ENCODE data around the gene GSAP. TPM values are rescaled to one million over a fixed set of nuclear protein-coding genes. Genes with fewer than 3 reads are reported as not detected.

Gene GSAP
- total and polyA plus RNA-seq, 2 donors (not counting 1 experiment from before 2014, with no cell fraction given) = 140 to 207 TPM

DNA sequence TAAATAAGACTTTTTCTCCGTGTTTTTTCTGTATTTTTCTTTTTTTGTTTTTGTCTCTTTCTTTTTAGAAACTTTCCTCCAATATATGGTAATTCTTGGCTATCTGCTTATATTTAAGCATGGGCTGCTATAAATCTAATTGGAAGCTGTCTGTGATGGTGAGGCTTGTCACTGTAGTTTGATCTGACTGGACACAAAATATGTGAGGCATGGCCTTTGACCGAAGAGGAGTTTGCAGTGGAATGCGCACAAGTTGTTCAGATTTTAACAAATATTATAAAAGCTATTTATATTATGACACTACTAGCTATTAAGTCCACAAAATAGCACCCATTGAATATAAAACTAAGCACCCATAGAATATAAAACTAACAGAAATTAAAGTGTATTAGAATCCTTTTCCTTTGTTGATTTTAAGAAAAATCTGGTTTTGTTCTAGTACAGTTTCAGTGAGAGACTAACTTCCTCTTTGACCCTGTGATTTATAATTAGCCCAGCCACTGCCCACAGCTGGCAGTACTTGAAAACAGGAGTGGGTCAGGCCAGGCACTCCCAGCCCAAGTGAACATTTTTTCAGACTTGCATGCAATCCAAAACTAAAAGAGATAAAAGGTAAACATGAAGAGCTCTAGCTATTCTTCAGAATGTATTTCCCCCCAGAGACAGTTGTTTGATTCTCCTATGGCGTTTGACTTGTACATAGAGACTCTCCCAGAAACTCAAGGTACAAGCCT is 146.6 kb downstream of the GSAP start:
- no peaks in the 10 kb centered on the region for H3K79me2 ChIP-seq (ENCODE audit: control insufficient read depth, insufficient read depth, low read length)
- ATAC-seq (ENCODE audit: low read depth) (peak; percentile 66), DNase-seq (peak; percentile 43)
- peak overlapping the region; percentile 25 to 67 for H3K27ac ChIP-seq (ENCODE audit: low read length in 2 of 2)
- WGBS (ENCODE audit: insufficient coverage) = no CpG with 5 or more reads among the region's 4 CpGs
- CTCF ChIA-PET = interaction anchor here (0.8 to 3.0 kb wide), 4 partner anchors 22 to 66 kb away, joined by 3 to 28 read pairs (median 4); no protein-coding TSS in a partner anchor
- peak overlapping the region; percentile 60 for H3K4me2 ChIP-seq (replicated peaks; ENCODE audit: low read depth, low read length, poor library complexity, severe bottlenecking)
- peaks cover 20 to 24% of the 10 kb centered on the region in 2 donors for H3K4me1 ChIP-seq (ENCODE audit: control insufficient read depth in 2 of 2, insufficient read depth in 2 of 2, low read length in 2 of 2)
- POLR2A ChIA-PET = interaction anchor here (0.6 kb wide), 1 partner anchor 62 kb away, joined by 5 read pairs; no protein-coding TSS in a partner anchor
- H3K27me3 Mint-ChIP-seq = no peaks in the 10 kb centered on the region
- H2AFZ ChIP-seq (ENCODE audit: insufficient read depth, low read depth, low read length, poor library complexity, severe bottlenecking) = no peak overlapping the region
- H4K20me1 ChIP-seq (ENCODE audit: control insufficient read depth, insufficient read depth, low read length, poor library complexity, severe bottlenecking) = no peaks in the 10 kb centered on the region
- peak overlapping the region in 1 of 5 experiments; percentile 32 for H3K4me3 ChIP-seq (ENCODE audit: control extremely low read depth in 1 of 5, extremely low read depth in 1 of 5, insufficient read depth in 1 of 5, low read depth in 2 of 5, low read length in 4 of 5)
- H3K9ac ChIP-seq (ENCODE audit: low read length) = peak overlapping the region; percentile 33
- intact Hi-C loops (cut with micrococcal nuclease) = loop anchor here (2.0 kb wide), 1 partner anchor 23 kb away; no protein-coding TSS in a partner anchor
- peaks cover 42% of the 10 kb centered on the region for H3K4me1 Mint-ChIP-seq
- no peaks in the 10 kb centered on the region for H3K9me3 ChIP-seq (ENCODE audit: control extremely low read depth in 1 of 3, control insufficient read depth in 2 of 3, insufficient read depth in 1 of 3, low read length in 2 of 3)
- peak overlapping the region; percentile 85 for H3K27ac Mint-ChIP-seq
- H3K27me3 ChIP-seq (replicated peaks in 1 of 4; ENCODE audit: control extremely low read depth in 1 of 4, control insufficient read depth in 3 of 4, insufficient read depth in 4 of 4, low read length in 3 of 4) = no peaks in the 10 kb centered on the region
- TF ChIP-seq EZH2 (IDR thresholded peaks at IDR 0.05; ENCODE audit: borderline replicate concordance, insufficient read depth, low read depth, low read length, poor library complexity, severe bottlenecking) = no peak
- TF ChIP-seq, protein P1, sequence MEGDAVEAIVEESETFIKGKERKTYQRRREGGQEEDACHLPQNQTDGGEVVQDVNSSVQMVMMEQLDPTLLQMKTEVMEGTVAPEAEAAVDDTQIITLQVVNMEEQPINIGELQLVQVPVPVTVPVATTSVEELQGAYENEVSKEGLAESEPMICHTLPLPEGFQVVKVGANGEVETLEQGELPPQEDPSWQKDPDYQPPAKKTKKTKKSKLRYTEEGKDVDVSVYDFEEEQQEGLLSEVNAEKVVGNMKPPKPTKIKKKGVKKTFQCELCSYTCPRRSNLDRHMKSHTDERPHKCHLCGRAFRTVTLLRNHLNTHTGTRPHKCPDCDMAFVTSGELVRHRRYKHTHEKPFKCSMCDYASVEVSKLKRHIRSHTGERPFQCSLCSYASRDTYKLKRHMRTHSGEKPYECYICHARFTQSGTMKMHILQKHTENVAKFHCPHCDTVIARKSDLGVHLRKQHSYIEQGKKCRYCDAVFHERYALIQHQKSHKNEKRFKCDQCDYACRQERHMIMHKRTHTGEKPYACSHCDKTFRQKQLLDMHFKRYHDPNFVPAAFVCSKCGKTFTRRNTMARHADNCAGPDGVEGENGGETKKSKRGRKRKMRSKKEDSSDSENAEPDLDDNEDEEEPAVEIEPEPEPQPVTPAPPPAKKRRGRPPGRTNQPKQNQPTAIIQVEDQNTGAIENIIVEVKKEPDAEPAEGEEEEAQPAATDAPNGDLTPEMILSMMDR (IDR thresholded peaks at IDR 0.05) = no peak
- H3K9me3 Mint-ChIP-seq (ENCODE audit: insufficient read depth) = no peaks in the 10 kb centered on the region
- H3K36me3 ChIP-seq (replicated peaks in 1 of 2; ENCODE audit: control extremely low read depth in 1 of 2, control insufficient read depth in 1 of 2, extremely low read depth in 1 of 2, insufficient read depth in 2 of 2, low read length in 1 of 2) = no peaks in the 10 kb centered on the region
- peak overlapping the region; percentile 72 for H3K4me3 Mint-ChIP-seq

DNA sequence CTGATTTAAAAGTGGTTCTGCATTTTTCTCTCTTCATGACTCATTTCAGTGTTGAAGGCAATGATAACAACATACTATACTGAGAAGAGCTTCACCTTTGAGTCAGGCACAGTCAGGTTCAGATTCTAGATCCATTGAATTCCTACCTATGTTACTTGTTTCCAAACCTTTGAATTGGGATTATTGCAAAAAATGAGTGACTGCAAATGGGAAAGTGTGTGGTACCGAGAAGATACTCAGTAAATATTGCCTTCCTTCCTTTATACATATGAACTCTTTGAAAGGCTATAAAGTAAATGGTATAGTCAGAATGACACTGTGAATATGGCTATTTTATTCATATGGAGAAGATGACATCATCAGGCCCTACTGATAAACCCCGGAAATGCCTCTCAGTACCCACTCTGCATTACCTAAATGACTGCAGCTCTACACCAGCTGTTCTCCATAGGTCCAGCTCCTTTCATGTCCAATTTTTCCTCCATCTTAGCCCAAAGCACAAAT is 149.8 kb downstream of the GSAP start:
- Histone ChIP-seq H3K36me3 (replicated peaks in 1 of 2; ENCODE audit: control extremely low read depth in 1 of 2, control insufficient read depth in 1 of 2, extremely low read depth in 1 of 2, insufficient read depth in 2 of 2, low read length in 1 of 2) (no peaks in the 10 kb centered on the region), H3K79me2 (ENCODE audit: control insufficient read depth, insufficient read depth, low read length) (no peaks in the 10 kb centered on the region), H2AFZ (ENCODE audit: insufficient read depth, low read depth, low read length, poor library complexity, severe bottlenecking) (no peak overlapping the region), H3K4me3 (ENCODE audit: control extremely low read depth in 1 of 5, extremely low read depth in 1 of 5, insufficient read depth in 1 of 5, low read depth in 2 of 5, low read length in 4 of 5) (no peak overlapping the region), H3K9me3 (ENCODE audit: control extremely low read depth in 1 of 3, control insufficient read depth in 2 of 3, insufficient read depth in 1 of 3, low read length in 2 of 3) (no peaks in the 10 kb centered on the region), H4K20me1 (ENCODE audit: control insufficient read depth, insufficient read depth, low read length, poor library complexity, severe bottlenecking) (no peaks in the 10 kb centered on the region), H3K27ac (ENCODE audit: low read length in 2 of 2) (no peak overlapping the region), H3K4me2 (replicated peaks; ENCODE audit: low read depth, low read length, poor library complexity, severe bottlenecking) (no peak overlapping the region), H3K9ac (ENCODE audit: low read length) (no peak overlapping the region), H3K4me1 (ENCODE audit: control insufficient read depth in 2 of 2, insufficient read depth in 2 of 2, low read length in 2 of 2) (peaks cover 20 to 24% of the 10 kb centered on the region in 2 donors), H3K27me3 (replicated peaks in 1 of 4; ENCODE audit: control extremely low read depth in 1 of 4, control insufficient read depth in 3 of 4, insufficient read depth in 4 of 4, low read length in 3 of 4) (no peaks in the 10 kb centered on the region)
- CTCF ChIA-PET = interaction anchor here (1.4 kb wide), 1 partner anchor 20 kb away, joined by 12 read pairs; no protein-coding TSS in a partner anchor
- TF ChIP-seq EZH2 (IDR thresholded peaks at IDR 0.05; ENCODE audit: borderline replicate concordance, insufficient read depth, low read depth, low read length, poor library complexity, severe bottlenecking) = no peak
- TF ChIP-seq, protein P1 (IDR thresholded peaks at IDR 0.05) = no peak
- no peak for DNase-seq
- no CpG with 5 or more reads among the region's 2 CpGs for WGBS (ENCODE audit: insufficient coverage)
- Mint-ChIP-seq H3K27ac (no peak overlapping the region), H3K4me1 (peaks cover 42% of the 10 kb centered on the region), H3K27me3 (no peaks in the 10 kb centered on the region), H3K4me3 (no peak overlapping the region), H3K9me3 (ENCODE audit: insufficient read depth) (no peaks in the 10 kb centered on the region)
- no peak for ATAC-seq (ENCODE audit: low read depth)
- POLR2A ChIA-PET = no interaction called here
- intact Hi-C loops (cut with micrococcal nuclease) = no loop called here

Data from B cell (primary cell).